Loucy (cell line): ENCODE results near the gene RFTN2.
A peak's percentile ranks its signal among the peaks of the same experiment; 100 is the strongest.

Experiments
- H2AFZ ChIP-seq: fragments of 200-600 bp; sonication (generic); 2 replicates; pipeline ENCODE4 v1.6.0; 2016; ENCODE audit warnings: antibody characterized with exemption, mild to moderate bottlenecking, low read length, moderate library complexity
- H3F3A ChIP-seq: fragments of 200-600 bp; 2 replicates; pipeline ENCODE4 v1.6.0; 2016; ENCODE audit warnings: antibody characterized with exemption, low read depth, mild to moderate bottlenecking
- H3K27me3 ChIP-seq: fragments of 200-600 bp; sonication (generic); 2 replicates; pipeline ENCODE4 v1.6.1; 2014; ENCODE audit warnings: low read length, mild to moderate bottlenecking; ENCODE audit not compliant: insufficient read depth, poor library complexity, severe bottlenecking
- H3K36me3 ChIP-seq: fragments of 200-600 bp; sonication (generic); 2 replicates; pipeline ENCODE4 v1.6.1; 2016; ENCODE audit warnings: low read length; ENCODE audit not compliant: insufficient read depth
- H3K4me1 ChIP-seq: fragments of 200-600 bp; sonication (generic); 2 replicates; pipeline ENCODE4 v1.5.1; 2014; ENCODE audit warnings: low read length, mild to moderate bottlenecking; ENCODE audit not compliant: insufficient read depth, poor library complexity, severe bottlenecking
- H3K4me2 ChIP-seq: fragments of 200-600 bp; sonication (generic); 2 replicates; pipeline ENCODE4 v1.6.0; 2014; ENCODE audit warnings: antibody characterized with exemption, low read length, low read depth, mild to moderate bottlenecking; ENCODE audit not compliant: poor library complexity, severe bottlenecking
- H3K4me3 ChIP-seq: fragments of 200-600 bp; sonication (generic); 2 replicates; pipeline ENCODE4 v1.5.1; 2014; ENCODE audit warnings: low read length, mild to moderate bottlenecking, mixed read lengths; ENCODE audit not compliant: poor library complexity, severe bottlenecking
- H3K79me2 ChIP-seq: fragments of 200-600 bp; sonication (generic); 2 replicates; pipeline ENCODE4 v1.6.1; 2014; ENCODE audit warnings: low read length; ENCODE audit not compliant: insufficient read depth
- H3K9ac ChIP-seq: fragments of 200-600 bp; sonication (generic); 2 replicates; pipeline ENCODE4 v1.6.0; 2014; ENCODE audit warnings: mild to moderate bottlenecking, low read depth, low read length, moderate library complexity; ENCODE audit not compliant: poor library complexity, severe bottlenecking
- H3K9me2 ChIP-seq: fragments of 200-600 bp; sonication (generic); replicated peaks from 2 replicates; pipeline ENCODE4 v1.6.1; 2016; ENCODE audit warnings: low read depth, low read length, mixed read lengths
- H3K9me3 ChIP-seq: fragments of 200-600 bp; sonication (generic); 2 replicates; pipeline ENCODE4 v1.6.1; 2014; ENCODE audit warnings: mild to moderate bottlenecking, antibody characterized with exemption, low read length, low read depth; ENCODE audit not compliant: insufficient read depth
- H4K20me1 ChIP-seq: fragments of 200-600 bp; sonication (generic); 2 replicates; pipeline ENCODE4 v1.6.0; 2014; ENCODE audit warnings: antibody characterized with exemption, low read length, mild to moderate bottlenecking; ENCODE audit not compliant: insufficient read depth, poor library complexity, severe bottlenecking
- EZH2phosphoT487 ChIP-seq: fragments of 200-600 bp; IDR thresholded peaks from 2 replicates; pipeline ENCODE4 v1.6.1; 2018; ENCODE audit warnings: antibody characterized with exemption, mild to moderate bottlenecking, moderate library complexity, borderline replicate concordance
- TF ChIP-seq, protein P1 (sequence below): fragments of 200-600 bp; sonication (generic); conservative IDR thresholded peaks from 2 replicates; pipeline ENCODE4 v1.5.1; 2014; ENCODE audit warnings: mild to moderate bottlenecking, antibody characterized with exemption, low read length

RFTN2 gene

GRCh38 chr2:197675711-197676188, 363 bp upstream of the RFTN2 start:
- TF ChIP-seq, protein P1, sequence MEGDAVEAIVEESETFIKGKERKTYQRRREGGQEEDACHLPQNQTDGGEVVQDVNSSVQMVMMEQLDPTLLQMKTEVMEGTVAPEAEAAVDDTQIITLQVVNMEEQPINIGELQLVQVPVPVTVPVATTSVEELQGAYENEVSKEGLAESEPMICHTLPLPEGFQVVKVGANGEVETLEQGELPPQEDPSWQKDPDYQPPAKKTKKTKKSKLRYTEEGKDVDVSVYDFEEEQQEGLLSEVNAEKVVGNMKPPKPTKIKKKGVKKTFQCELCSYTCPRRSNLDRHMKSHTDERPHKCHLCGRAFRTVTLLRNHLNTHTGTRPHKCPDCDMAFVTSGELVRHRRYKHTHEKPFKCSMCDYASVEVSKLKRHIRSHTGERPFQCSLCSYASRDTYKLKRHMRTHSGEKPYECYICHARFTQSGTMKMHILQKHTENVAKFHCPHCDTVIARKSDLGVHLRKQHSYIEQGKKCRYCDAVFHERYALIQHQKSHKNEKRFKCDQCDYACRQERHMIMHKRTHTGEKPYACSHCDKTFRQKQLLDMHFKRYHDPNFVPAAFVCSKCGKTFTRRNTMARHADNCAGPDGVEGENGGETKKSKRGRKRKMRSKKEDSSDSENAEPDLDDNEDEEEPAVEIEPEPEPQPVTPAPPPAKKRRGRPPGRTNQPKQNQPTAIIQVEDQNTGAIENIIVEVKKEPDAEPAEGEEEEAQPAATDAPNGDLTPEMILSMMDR = no peak
- TF ChIP-seq EZH2phosphoT487 = no peak
- Histone ChIP-seq H3K36me3 (no peaks in the 10 kb centered on the region), H3K4me2 (no peak overlapping the region), H3K27me3 (no peaks in the 10 kb centered on the region), H4K20me1 (no peaks in the 10 kb centered on the region), H3K4me1 (no peaks in the 10 kb centered on the region), H3K9me3 (no peaks in the 10 kb centered on the region), H2AFZ (peak overlapping the region; percentile 64; the same call in 1 of the 2 replicates), H3K79me2 (no peaks in the 10 kb centered on the region), H3K9ac (no peak overlapping the region), H3F3A (no peaks in the 10 kb centered on the region), H3K4me3 (no peak overlapping the region), H3K9me2 (no peaks in the 10 kb centered on the region)

DNA sequence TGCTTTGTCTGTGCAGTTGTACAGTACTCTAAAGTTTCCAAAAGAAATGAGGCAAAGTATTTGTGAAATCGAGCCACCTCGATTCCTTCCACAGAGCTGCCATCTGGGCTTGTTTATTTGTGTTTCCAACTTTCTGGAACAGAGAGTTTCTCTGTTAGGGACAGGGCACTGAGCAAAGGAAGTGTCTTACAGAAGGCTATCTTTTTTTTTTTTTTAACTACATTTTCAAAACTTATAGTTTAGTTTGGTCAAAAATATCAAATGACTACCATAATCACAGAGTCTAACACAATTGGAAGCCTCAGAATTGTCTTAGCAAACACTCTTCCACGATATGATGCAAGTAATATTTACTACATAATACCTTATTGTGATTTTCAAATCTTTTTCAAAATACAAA, 796 bp downstream of the RFTN2 start:
- no peaks in the 10 kb centered on the region for H3K4me1 ChIP-seq
- no peaks in the 10 kb centered on the region for H3K9me2 ChIP-seq
- TF ChIP-seq EZH2phosphoT487 = no peak
- TF ChIP-seq, protein P1 = no peak
- H3K4me3 ChIP-seq = no peak overlapping the region
- H3K79me2 ChIP-seq = no peaks in the 10 kb centered on the region
- no peak overlapping the region for H3K4me2 ChIP-seq
- no peaks in the 10 kb centered on the region for H3K27me3 ChIP-seq
- H3K9me3 ChIP-seq = no peaks in the 10 kb centered on the region
- H3F3A ChIP-seq = no peaks in the 10 kb centered on the region
- H4K20me1 ChIP-seq = no peaks in the 10 kb centered on the region
- H3K9ac ChIP-seq = no peak overlapping the region
- H2AFZ ChIP-seq = no peak overlapping the region
- H3K36me3 ChIP-seq = no peaks in the 10 kb centered on the region

GRCh38 chr2:197674060-197674459, 1.3 kb downstream of the RFTN2 start:
- TF ChIP-seq, protein P1 = no peak
- TF ChIP-seq EZH2phosphoT487 = no peak
- H3K9ac ChIP-seq = no peak overlapping the region
- H3K4me2 ChIP-seq = no peak overlapping the region

More at GRCh38 chr2:197674060-197674459, 1.3 kb downstream of the RFTN2 start:
- no peaks in the 10 kb centered on the region for H3K79me2 ChIP-seq
- H3K27me3 ChIP-seq = no peaks in the 10 kb centered on the region
- no peaks in the 10 kb centered on the region for H3F3A ChIP-seq
- H3K9me3 ChIP-seq = no peaks in the 10 kb centered on the region
- no peaks in the 10 kb centered on the region for H3K4me1 ChIP-seq
- no peaks in the 10 kb centered on the region for H4K20me1 ChIP-seq
- no peaks in the 10 kb centered on the region for H3K9me2 ChIP-seq
- H3K36me3 ChIP-seq = no peaks in the 10 kb centered on the region
- no peak overlapping the region for H2AFZ ChIP-seq
- no peak overlapping the region for H3K4me3 ChIP-seq
